ENCODE measurements around the gene RBM33.

RBM33 gene

GRCh38 chr7:155741082-155741481 is 96.6 kb downstream of the RBM33 start:
- peaks cover 4% of the 10 kb centered on the region for H3K4me1 ChIP-seq (ENCODE audit: control insufficient read depth, insufficient read depth, low read length)
- DNase-seq (ENCODE audit: low read depth) = no peak
- no peak overlapping the region for H3K9ac ChIP-seq (ENCODE audit: low read length)
- no peaks in the 10 kb centered on the region for H3K9me3 ChIP-seq (ENCODE audit: control insufficient read depth, low read length)
- no peak overlapping the region for H3K4me3 ChIP-seq (ENCODE audit: low read length)
- peaks cover 83% of the 10 kb centered on the region for H3K36me3 ChIP-seq (ENCODE audit: control insufficient read depth, insufficient read depth, low read length, severe bottlenecking)
- H3K27me3 ChIP-seq (replicated peaks; ENCODE audit: control insufficient read depth, insufficient read depth, low read length) = no peaks in the 10 kb centered on the region

- no peak for DNase-seq (ENCODE audit: low read depth)
- peaks cover 90% of the 10 kb centered on the region for H3K36me3 ChIP-seq (ENCODE audit: control insufficient read depth, insufficient read depth, low read length, severe bottlenecking)
- no peak overlapping the region for H3K4me3 ChIP-seq (ENCODE audit: low read length)
- H3K9ac ChIP-seq (ENCODE audit: low read length) = no peak overlapping the region
- H3K9me3 ChIP-seq (ENCODE audit: control insufficient read depth, low read length) = no peaks in the 10 kb centered on the region
- H3K4me1 ChIP-seq (ENCODE audit: control insufficient read depth, insufficient read depth, low read length) = peaks cover 4% of the 10 kb centered on the region
- H3K27me3 ChIP-seq (replicated peaks; ENCODE audit: control insufficient read depth, insufficient read depth, low read length) = no peaks in the 10 kb centered on the region
Measured at GRCh38 chr7:155741805-155742204, 97.3 kb downstream of the RBM33 start.

GRCh38 chr7:155743177-155743576 is 98.7 kb downstream of the RBM33 start:
- H3K36me3 ChIP-seq (ENCODE audit: control insufficient read depth, insufficient read depth, low read length, severe bottlenecking) = peaks cover 78% of the 10 kb centered on the region
- H3K9ac ChIP-seq (ENCODE audit: low read length) = no peak overlapping the region
- no peak for DNase-seq (ENCODE audit: low read depth)
- no peaks in the 10 kb centered on the region for H3K4me1 ChIP-seq (ENCODE audit: control insufficient read depth, insufficient read depth, low read length)
- no peak overlapping the region for H3K4me3 ChIP-seq (ENCODE audit: low read length)
- no peaks in the 10 kb centered on the region for H3K9me3 ChIP-seq (ENCODE audit: control insufficient read depth, low read length)
- no peaks in the 10 kb centered on the region for H3K27me3 ChIP-seq (replicated peaks; ENCODE audit: control insufficient read depth, insufficient read depth, low read length)

- H3K4me1 ChIP-seq (ENCODE audit: control insufficient read depth, insufficient read depth, low read length) = no peaks in the 10 kb centered on the region
- peaks cover 64% of the 10 kb centered on the region for H3K36me3 ChIP-seq (ENCODE audit: control insufficient read depth, insufficient read depth, low read length, severe bottlenecking)
- H3K9me3 ChIP-seq (ENCODE audit: control insufficient read depth, low read length) = no peaks in the 10 kb centered on the region
- no peak for DNase-seq (ENCODE audit: low read depth)
- no peaks in the 10 kb centered on the region for H3K27me3 ChIP-seq (replicated peaks; ENCODE audit: control insufficient read depth, insufficient read depth, low read length)
- H3K4me3 ChIP-seq (ENCODE audit: low read length) = no peak overlapping the region
- H3K9ac ChIP-seq (ENCODE audit: low read length) = no peak overlapping the region
Measured at GRCh38 chr7:155744971-155745683, 100.7 kb downstream of the RBM33 start.

- H3K4me1 ChIP-seq (ENCODE audit: control insufficient read depth, insufficient read depth, low read length) = no peaks in the 10 kb centered on the region
- H3K9ac ChIP-seq (ENCODE audit: low read length) = no peak overlapping the region
- H3K9me3 ChIP-seq (ENCODE audit: control insufficient read depth, low read length) = no peaks in the 10 kb centered on the region
- peaks cover 58% of the 10 kb centered on the region for H3K36me3 ChIP-seq (ENCODE audit: control insufficient read depth, insufficient read depth, low read length, severe bottlenecking)
- no peaks in the 10 kb centered on the region for H3K27me3 ChIP-seq (replicated peaks; ENCODE audit: control insufficient read depth, insufficient read depth, low read length)
- no peak for DNase-seq (ENCODE audit: low read depth)
- H3K4me3 ChIP-seq (ENCODE audit: low read length) = no peak overlapping the region
Measured at GRCh38 chr7:155745737-155746136, 101.3 kb downstream of the RBM33 start.

- Histone ChIP-seq H3K4me1 (ENCODE audit: control insufficient read depth, insufficient read depth, low read length) (no peaks in the 10 kb centered on the region), H3K9me3 (ENCODE audit: control insufficient read depth, low read length) (no peaks in the 10 kb centered on the region), H3K36me3 (ENCODE audit: control insufficient read depth, insufficient read depth, low read length, severe bottlenecking) (peaks cover 54% of the 10 kb centered on the region), H3K9ac (ENCODE audit: low read length) (no peak overlapping the region), H3K27me3 (replicated peaks; ENCODE audit: control insufficient read depth, insufficient read depth, low read length) (no peaks in the 10 kb centered on the region), H3K4me3 (ENCODE audit: low read length) (no peak overlapping the region)
- DNase-seq (ENCODE audit: low read depth) = no peak
Measured at GRCh38 chr7:155746188-155746587, 101.7 kb downstream of the RBM33 start.

- DNase-seq (ENCODE audit: low read depth) = no peak
- Histone ChIP-seq H3K36me3 (ENCODE audit: control insufficient read depth, insufficient read depth, low read length, severe bottlenecking) (peaks cover 44% of the 10 kb centered on the region), H3K9ac (ENCODE audit: low read length) (no peak overlapping the region), H3K4me1 (ENCODE audit: control insufficient read depth, insufficient read depth, low read length) (peaks cover 4% of the 10 kb centered on the region), H3K4me3 (ENCODE audit: low read length) (no peak overlapping the region), H3K27me3 (replicated peaks; ENCODE audit: control insufficient read depth, insufficient read depth, low read length) (no peaks in the 10 kb centered on the region), H3K9me3 (ENCODE audit: control insufficient read depth, low read length) (no peaks in the 10 kb centered on the region)
Measured at GRCh38 chr7:155747209-155747608, 102.7 kb downstream of the RBM33 start.

- peaks cover 12% of the 10 kb centered on the region for H3K4me1 ChIP-seq (ENCODE audit: control insufficient read depth, insufficient read depth, low read length)
- peaks cover 21% of the 10 kb centered on the region for H3K36me3 ChIP-seq (ENCODE audit: control insufficient read depth, insufficient read depth, low read length, severe bottlenecking)
- no peaks in the 10 kb centered on the region for H3K27me3 ChIP-seq (replicated peaks; ENCODE audit: control insufficient read depth, insufficient read depth, low read length)
- H3K4me3 ChIP-seq (ENCODE audit: low read length) = no peak overlapping the region
- H3K9ac ChIP-seq (ENCODE audit: low read length) = no peak overlapping the region
- no peak for DNase-seq (ENCODE audit: low read depth)
- no peaks in the 10 kb centered on the region for H3K9me3 ChIP-seq (ENCODE audit: control insufficient read depth, low read length)
Measured at GRCh38 chr7:155749578-155749977, 105.1 kb downstream of the RBM33 start.

- H3K4me3 ChIP-seq (ENCODE audit: low read length) = no peak overlapping the region
- H3K9me3 ChIP-seq (ENCODE audit: control insufficient read depth, low read length) = no peaks in the 10 kb centered on the region
- no peak overlapping the region for H3K9ac ChIP-seq (ENCODE audit: low read length)
- H3K27me3 ChIP-seq (replicated peaks; ENCODE audit: control insufficient read depth, insufficient read depth, low read length) = no peaks in the 10 kb centered on the region
- peaks cover 13% of the 10 kb centered on the region for H3K36me3 ChIP-seq (ENCODE audit: control insufficient read depth, insufficient read depth, low read length, severe bottlenecking)
- H3K4me1 ChIP-seq (ENCODE audit: control insufficient read depth, insufficient read depth, low read length) = peaks cover 12% of the 10 kb centered on the region
- peak; percentile 6 for DNase-seq (ENCODE audit: low read depth)
Measured at GRCh38 chr7:155750255-155751125, 106.0 kb downstream of the RBM33 start.

- no peak for DNase-seq (ENCODE audit: low read depth)
- Histone ChIP-seq H3K4me3 (ENCODE audit: low read length) (no peak overlapping the region), H3K9ac (ENCODE audit: low read length) (no peak overlapping the region), H3K27me3 (replicated peaks; ENCODE audit: control insufficient read depth, insufficient read depth, low read length) (no peaks in the 10 kb centered on the region), H3K9me3 (ENCODE audit: control insufficient read depth, low read length) (no peaks in the 10 kb centered on the region), H3K4me1 (ENCODE audit: control insufficient read depth, insufficient read depth, low read length) (peaks cover 12% of the 10 kb centered on the region), H3K36me3 (ENCODE audit: control insufficient read depth, insufficient read depth, low read length, severe bottlenecking) (peaks cover 4% of the 10 kb centered on the region)
Measured at GRCh38 chr7:155751409-155751808, 106.9 kb downstream of the RBM33 start.

- peaks cover 4% of the 10 kb centered on the region for H3K9me3 ChIP-seq (ENCODE audit: control insufficient read depth, low read length)
- no peaks in the 10 kb centered on the region for H3K27me3 ChIP-seq (replicated peaks; ENCODE audit: control insufficient read depth, insufficient read depth, low read length)
- H3K9ac ChIP-seq (ENCODE audit: low read length) = no peak overlapping the region
- peaks cover 12% of the 10 kb centered on the region for H3K4me1 ChIP-seq (ENCODE audit: control insufficient read depth, insufficient read depth, low read length)
- H3K36me3 ChIP-seq (ENCODE audit: control insufficient read depth, insufficient read depth, low read length, severe bottlenecking) = no peaks in the 10 kb centered on the region
- H3K4me3 ChIP-seq (ENCODE audit: low read length) = no peak overlapping the region
- no peak for DNase-seq (ENCODE audit: low read depth)
Measured at GRCh38 chr7:155752756-155753445, 108.4 kb downstream of the RBM33 start.

All from adipocyte (in vitro differentiated cells).